GM19397 (cell line): ENCODE data around the gene GAPDH.
"Not testable (repeated sequence)": the region's sequence is repeated elsewhere in the genome, so short reads cannot be mapped to it uniquely, and the experiment has no call there.

ENCODE experiments used
- ATAC-seq: cut with Tn5 transposase; IDR thresholded peaks from one replicate; pipeline ENCODE4 v1.9.1; 2021; ENCODE audit warnings: mild to moderate bottlenecking, moderate library complexity; ENCODE audit not compliant: unreplicated experiment

Gene GAPDH

DNA sequence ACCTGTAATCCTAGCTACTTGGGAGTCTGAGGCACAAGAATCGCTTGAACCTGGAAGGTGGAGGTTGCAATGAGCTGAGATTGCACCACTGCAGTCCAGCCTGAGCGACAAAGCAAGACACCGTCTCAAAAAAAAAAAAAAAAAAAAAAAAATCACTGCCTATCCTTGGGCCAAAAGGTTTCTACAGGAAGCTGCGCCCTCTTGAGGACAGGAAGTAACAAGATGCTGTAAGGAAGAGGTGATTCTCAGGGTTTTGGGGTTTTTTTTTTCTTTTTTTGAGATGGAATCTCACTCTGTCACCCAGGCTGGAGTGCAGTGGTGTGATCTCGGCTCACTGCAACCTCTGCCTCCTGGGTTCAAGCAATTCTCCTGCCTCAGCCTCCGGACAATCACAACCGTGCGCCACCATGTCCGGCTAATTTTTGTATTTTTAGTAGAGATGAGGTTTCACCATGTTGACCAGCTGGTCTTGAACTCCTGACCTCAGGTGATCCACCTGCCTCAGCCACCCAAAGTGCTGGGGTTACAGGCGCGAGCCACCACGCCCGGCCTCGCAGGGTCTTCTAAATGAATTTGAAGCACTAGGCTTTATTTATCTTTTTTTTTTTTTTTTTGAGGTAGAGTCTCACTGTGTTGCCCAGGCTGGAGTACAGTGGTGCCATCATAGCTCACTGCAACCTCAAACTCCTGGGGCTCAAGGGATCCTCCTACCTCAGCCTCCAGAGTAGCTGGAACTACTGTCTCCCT, 23.9 kb downstream of the GAPDH start:
- not testable (repeated sequence) for ATAC-seq

DNA sequence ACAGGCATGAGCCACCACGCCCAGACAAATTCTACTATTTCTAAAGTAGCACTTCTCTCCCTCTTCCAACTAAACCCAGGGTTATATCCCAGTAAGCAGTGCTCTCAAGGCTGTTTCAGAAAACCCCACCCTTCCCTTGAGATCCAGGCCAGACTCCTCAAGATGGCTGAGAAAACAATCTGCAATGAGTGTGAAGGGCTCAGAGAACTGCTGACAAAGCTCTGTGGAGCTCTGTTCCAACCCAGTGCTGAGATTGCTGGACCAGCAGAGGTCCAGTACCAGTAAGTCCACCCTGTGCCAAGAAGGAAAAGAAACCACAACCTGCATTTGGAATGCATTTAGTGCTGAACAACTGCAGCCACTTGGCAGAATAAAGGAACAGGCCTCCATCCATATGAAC, 25.2 kb downstream of the GAPDH start:
- no peak for ATAC-seq

DNA sequence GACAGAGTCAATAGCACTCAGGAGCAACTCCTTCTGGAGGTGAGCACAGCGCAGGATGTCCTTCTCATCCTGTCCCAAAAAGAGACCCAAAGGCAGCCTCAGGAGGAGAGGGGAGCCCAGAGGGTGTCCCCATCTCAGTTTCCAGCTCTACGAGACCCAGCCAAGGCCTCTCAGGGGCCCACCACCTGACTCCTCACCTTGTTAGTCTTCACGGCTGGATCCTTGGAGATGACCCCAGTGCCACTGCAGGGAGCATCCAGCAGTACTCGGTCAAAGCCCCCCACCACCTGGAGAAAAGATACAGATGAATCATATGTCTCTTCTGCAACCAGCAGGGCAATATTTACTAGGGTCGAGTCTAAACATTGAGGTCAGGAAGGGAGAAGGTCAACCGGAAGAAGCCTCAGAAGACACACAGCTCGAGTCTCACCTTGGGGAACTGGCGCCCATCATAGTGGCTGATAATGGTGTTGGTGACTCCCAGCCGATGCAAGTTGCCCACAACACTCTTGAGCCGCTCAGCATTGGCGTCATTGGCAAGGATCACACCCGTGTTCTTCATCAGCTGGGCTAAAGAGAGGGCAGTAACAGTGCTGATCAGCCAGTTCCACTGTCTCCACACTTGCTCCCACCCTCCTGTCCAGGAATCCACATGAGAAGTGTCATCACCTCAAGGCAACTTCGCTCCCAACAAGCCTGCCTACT, 26.3 kb downstream of the GAPDH start:
- no peak for ATAC-seq

DNA sequence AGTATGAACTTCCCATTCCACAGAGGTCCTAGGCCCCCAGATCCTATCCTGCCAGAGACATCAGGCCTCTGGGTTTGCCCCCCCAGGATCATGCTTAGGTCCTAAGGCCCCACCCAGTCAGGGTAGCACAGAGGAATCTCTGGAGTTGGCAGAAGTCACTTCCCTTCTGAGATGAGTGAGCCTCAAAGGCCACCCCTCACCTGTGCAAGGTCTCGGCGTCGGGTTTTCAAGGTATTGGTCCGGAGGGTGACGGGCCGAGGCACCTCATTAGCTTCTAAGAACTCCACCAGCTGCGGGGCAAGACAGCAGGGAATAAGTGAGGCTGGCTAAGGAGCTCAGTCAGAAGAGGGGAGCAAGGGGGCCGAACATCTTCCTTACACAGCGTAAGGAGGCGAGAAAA, 28.6 kb downstream of the GAPDH start:
- no peak for ATAC-seq

DNA sequence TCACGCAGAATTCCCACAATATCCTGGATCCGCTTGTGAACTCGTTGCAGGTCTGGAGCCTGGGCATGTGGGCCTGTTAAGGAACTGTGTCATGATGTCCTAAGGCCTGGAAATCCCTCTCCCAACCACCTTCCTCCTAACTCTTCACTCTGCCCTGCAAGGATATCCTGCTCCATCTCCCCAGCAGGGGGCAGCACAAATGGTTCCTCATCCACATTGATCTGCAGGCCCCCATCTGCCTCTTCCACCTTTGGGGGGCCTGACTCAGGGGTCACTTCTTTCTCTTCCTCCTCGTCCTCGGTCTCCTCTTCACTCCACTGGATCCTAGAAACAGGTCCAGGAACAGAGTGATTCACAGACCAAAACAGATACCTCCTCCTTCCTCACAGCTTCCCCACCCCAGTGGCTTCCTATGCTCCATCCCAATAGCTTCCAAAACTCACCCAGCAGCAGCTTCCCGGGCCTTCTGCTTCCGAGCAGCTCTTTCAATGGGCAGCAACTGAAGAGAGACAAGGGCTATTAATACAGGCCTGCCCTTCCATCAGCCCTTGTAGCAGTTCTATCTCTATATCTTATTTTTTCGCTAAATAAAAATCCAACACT, 29.2 kb downstream of the GAPDH start:
- ATAC-seq, result no peak

DNA sequence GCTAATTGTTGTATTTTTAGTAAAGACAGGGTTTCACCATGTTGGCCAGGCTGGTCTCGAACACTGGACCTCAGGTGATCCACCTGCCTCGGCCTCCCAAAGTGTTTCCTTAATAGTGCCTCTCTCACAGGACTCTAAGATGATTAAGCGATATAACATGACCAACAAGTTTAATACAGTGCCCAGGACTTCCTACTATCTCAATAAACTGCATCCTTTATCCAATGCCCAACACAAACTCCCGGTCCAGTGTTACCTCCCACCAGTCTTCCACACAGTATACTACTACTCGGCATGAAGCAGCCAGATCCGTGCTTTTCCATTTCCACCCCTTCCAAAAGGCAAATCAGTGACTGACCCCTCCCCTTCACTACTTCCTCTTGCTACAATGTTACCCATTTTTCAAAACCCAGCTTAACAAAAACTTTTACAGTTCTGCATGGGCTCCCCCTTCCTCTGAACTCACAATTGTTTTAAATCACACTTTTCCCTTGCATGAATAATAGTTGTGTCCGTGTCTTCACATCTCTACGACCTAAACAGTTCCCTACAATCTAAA, 32.9 kb downstream of the GAPDH start:
- no peak for ATAC-seq

DNA sequence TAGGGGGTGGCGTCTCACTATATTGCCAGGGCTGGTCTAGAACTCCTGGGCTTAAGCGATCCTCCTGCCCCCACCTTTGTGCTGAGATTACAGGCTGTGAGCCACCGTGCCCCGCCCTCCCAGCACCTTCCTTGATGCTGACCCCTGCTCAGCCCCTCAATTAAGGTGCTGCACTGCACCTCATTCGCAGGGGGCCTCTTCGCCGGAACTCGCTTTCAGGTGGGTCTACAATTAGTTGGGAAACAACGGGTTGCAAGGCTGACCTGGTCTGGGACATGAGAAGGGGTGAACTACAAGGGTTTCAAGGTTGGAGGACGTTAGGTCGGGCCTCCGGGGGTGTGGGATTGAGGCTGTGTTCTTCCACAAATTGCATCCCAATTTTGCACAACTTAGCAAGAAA, 35.0 kb downstream of the GAPDH start:
- ATAC-seq, result no peak

DNA sequence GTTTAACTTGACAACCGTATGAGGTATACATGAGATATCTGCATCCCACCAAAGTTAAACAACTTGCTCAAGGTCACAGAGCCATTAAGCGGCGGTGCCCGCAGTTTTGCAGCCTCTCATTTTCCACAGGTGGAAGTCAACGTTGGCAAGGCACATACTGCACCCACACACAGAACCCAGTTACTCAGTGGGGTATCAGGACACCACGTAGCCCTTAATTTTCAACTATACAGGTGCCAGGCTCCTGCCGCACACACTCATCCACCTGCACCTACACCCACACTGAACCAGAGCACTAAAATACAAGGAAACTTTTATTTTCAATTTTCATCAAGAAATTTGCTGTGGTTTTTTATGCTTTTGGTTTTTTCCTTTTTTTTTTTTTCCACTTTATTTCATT, 35.5 kb downstream of the GAPDH start:
- ATAC-seq, result no peak

DNA sequence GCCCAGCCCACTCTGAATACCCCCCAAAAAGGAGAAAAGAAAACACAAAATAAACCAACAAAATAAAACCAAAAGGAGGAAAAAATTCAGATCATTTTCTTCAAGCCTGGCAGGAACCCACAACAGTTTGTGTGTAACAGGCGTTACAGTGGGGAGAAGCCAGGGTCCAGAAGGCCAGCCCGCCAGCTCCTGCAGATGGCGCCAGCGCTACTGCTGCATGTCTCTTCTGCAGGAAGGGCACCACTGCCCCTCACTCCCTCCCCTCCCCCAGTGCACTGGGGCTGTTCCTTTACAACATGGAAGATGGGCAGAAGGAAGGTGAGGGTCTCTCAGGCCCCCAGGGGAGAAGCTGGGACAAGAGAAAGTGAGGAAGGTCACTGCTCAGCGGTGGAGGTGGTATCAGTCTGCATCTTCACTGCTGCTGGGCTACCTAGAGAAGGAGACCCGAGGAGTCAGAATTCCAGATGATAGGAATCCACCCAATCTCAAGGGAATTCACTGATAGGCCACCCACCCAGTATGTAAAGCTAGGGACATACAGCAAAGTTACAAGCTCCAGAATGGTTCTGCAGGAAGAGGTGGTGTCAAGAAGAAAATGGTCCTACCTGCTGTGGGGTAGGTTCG, 36.1 kb downstream of the GAPDH start:
- ATAC-seq, result no peak

DNA sequence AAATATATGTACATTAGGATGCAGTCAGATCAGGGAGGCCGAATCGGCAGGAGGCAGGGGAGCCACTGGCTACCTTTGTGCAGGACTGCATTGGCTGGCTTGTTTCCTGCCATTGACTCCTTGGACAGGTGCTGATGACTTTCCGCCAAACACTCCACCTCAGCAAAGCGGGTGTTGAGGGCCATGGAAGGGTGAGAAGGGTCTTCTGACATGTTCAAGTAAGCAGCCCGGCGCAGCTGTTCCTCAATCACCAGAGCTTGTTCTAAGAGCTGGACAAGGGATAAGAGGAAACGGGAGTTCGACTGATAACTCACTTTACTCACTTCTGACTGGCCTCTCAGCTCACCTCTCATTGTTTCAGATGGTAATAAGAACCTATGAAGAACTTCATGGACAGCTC, 38.7 kb downstream of the GAPDH start:
- ATAC-seq, result no peak

DNA sequence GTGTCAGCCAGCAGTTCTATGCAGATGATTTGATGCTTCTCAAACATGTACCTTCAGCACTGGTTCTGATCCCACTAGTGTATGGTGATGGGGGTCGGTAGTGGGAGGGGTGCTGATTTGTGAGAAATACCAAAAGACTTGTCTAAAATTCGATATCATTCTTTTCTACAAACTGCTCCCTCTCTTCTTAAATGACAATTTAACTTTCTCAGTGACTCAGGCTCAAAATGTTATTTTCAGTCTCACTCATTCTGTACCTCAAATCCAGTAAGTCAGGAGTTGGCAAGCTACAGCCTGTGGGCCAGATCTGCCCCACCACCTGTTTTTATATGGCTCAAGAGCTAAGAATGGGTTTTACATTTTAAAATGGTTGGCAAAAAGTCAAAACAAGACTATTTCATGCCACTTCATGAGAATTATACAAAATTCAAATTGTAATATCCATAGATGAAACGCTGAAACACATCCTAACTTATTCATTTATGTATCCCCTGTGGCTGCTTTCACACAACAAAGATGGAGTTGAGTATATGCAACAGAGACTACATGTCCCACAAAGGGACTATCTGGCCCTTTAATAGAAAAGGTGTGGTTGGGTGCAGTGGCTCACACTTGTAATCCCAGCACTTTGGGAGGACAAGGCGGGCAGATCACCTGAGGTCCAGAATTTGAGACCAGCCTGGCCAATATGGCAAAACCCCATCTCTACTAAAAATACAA, 40.4 kb downstream of the GAPDH start:
- no peak for ATAC-seq

DNA sequence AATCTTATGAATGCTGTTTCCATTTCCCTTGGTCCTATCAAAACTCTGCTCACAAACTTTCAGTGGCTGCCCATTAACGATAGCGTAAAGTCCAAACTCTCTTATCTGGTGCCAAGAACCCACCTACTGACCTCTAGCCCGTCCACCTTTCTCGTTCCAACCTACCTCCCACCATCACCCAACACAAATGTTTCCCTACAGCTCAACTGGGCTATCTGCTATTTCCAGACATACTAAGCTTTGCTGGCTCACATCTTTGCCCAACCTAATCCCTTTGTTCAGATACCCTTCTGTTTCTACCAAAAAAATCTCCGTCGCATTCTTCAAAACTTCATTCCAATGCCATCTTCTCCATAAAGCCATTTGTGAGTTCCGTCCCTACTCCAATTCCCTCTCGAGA, 41.3 kb downstream of the GAPDH start:
- no peak for ATAC-seq

DNA sequence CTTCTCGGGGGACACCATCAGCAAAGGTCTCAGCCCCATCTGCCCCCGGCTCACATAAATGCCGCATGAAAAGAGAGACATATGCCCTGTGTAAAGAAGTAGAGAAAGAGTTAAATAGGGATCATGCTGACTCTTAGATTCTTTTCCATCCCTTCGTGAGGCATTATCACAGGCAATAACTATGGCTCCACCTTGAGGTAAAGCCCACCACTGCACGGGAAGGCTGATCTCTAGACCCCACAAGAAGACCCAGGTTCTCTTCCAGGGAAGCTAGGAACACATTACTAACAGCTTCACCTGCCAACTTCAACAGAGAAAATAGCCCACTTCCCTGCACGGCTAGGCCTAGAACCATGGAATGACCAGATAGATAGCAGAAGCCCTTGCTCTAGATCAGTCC, 47.9 kb downstream of the GAPDH start:
- no peak for ATAC-seq

DNA sequence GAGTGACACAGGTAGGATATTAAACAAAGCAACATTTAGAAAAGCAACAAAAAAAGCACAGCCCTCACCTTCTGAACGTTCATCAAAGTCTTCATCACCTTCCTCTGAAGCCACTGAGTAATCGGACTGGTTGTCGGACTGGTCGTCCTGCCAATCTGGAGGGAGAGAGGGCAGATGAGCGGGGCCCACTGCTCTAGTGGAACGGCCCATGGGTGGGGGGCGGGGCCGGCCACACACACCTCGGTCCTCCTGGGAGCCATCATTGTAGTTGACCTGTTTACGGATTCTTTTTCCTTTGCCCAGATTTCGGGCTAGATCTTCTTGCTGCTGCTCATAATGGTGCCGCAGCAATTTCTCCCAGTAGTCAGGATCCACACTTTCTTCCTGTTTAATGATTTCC, 48.6 kb downstream of the GAPDH start:
- no peak for ATAC-seq

DNA sequence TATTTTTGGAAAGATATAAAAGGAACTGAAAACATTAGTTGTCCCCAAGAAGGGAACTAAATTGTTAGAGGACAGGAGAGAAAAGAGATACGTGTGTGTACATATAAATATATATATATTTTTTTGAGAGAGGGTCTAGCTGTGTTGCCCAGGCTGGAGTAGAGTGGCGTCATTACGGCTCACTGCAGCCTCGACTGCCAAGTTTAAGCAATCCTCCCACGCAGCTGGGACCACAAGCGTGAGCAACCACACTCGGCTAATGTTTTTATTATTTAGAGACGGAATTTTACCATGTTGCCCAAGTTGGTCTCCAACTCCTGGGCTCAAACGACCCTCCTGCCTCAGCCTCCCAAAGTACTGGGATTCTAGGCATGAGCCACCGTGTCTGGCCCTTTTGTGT, 50.0 kb downstream of the GAPDH start:
- no peak for ATAC-seq

DNA sequence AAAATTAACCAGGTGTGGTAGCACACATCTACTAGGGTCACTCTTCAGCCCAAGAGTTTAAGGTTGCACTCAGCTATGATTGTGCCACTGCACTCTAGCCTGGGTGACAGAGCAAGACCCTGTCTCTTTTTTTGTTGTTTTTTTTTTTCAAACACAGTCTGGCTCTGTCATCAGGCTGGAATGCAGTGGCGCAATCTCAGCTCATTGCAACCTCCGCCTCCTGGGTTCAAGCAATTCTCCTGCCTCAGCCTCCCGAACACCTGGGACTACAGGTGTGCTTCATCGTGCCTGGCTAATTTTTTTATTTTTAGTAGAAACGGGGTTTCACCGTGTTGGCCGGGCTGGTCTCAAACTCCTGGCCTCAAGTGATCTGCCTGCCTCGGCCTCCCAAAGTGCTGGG, 52.3 kb downstream of the GAPDH start:
- ATAC-seq, result not testable (repeated sequence)
